ENCODE results near the gene EXOSC10. TPM values are rescaled to one million over a fixed set of nuclear protein-coding genes. Genes with fewer than 3 reads are reported as not detected.

Gene EXOSC10
- total and polyA plus RNA-seq, 2 of the 4 experiments (the other 2 are of a cell fraction): 64.5 to 66.0 TPM

GRCh38 chr1:11052839-11053757 is 46.6 kb downstream of the EXOSC10 start:
- peaks cover 13% of the 10 kb centered on the region for H3K36me3 ChIP-seq (ENCODE audit: control insufficient read depth, insufficient read depth, low read length)
- H4K20me1 ChIP-seq (ENCODE audit: insufficient read depth, low read length): peaks cover 24% of the 10 kb centered on the region
- no peak overlapping the region for H2BK5ac ChIP-seq (ENCODE audit: low read depth, low read length, poor library complexity, severe bottlenecking)
- WGBS, 2 experiments (ENCODE audit: extremely low coverage in 2 of 2, insufficient read length in 1 of 2): 50% methylated on average over 5 of the region's 29 CpGs; no CpG with 5 or more reads in 1 of the 2 experiments
- H4K91ac ChIP-seq (ENCODE audit: insufficient read depth, low read depth, low read length): no peak overlapping the region
- H3K9ac ChIP-seq (ENCODE audit: low read depth, low read length): no peak overlapping the region
- ATAC-seq (ENCODE audit: low read depth): peak; percentile 56
- H3K27ac ChIP-seq (ENCODE audit: insufficient read depth, low read length): no peak overlapping the region
- H3K18ac ChIP-seq (ENCODE audit: low read depth, low read length): no peak overlapping the region
- H2BK15ac ChIP-seq (ENCODE audit: low read depth, low read length): no peak overlapping the region
- H3K79me1 ChIP-seq (ENCODE audit: low read depth in 1 of 2, low read length in 2 of 2): peaks cover 0 to 16% of the 10 kb centered on the region in 2 experiments; a peak in 3 of 4 replicates
- no peak overlapping the region for H3K14ac ChIP-seq (replicated peaks; ENCODE audit: low read depth, low read length)
- H3K4me2 ChIP-seq (ENCODE audit: low read depth, low read length): no peak overlapping the region
- ChIA-PET CTCF (interaction anchor here (1.0 kb wide), 1 partner anchor 15 kb away, joined by 4 read pairs; no protein-coding TSS in a partner anchor), POLR2A (ENCODE audit: unreplicated experiment) (no interaction called here)
- H3K4me3 ChIP-seq (ENCODE audit: insufficient read depth, low read depth, low read length): no peak overlapping the region
- no peaks in the 10 kb centered on the region for H3K9me3 ChIP-seq (ENCODE audit: control insufficient read depth, insufficient read depth, low read length)
- no peak overlapping the region for H2AK9ac ChIP-seq (replicated peaks; ENCODE audit: low read depth, low read length, poor library complexity)
- no peak overlapping the region for H2BK120ac ChIP-seq (ENCODE audit: low read depth, low read length)
- H3K27me3 ChIP-seq (ENCODE audit: control insufficient read depth, insufficient read depth, low read length): no peaks in the 10 kb centered on the region
- dilution Hi-C loops (cut with HindIII; ENCODE audit: low sequenced_read_pairs, unreplicated experiment): no loop called here
- peak overlapping the region; percentile 39 for H2AFZ ChIP-seq (replicated peaks; ENCODE audit: low read length, poor library complexity)
- no peak overlapping the region for H3K56ac ChIP-seq (ENCODE audit: extremely low read depth, insufficient read depth, low read length)
- no TSS peak for BruUV-seq (replicated peaks)
- in situ Hi-C loops (cut with MboI; ENCODE audit: low sequenced_read_pairs): no loop called here
- no peak overlapping the region for H2BK20ac ChIP-seq (ENCODE audit: low read depth, low read length)
- H4K8ac ChIP-seq (ENCODE audit: low read depth in 2 of 2, low read length in 2 of 2): no peak overlapping the region
- H2AK5ac ChIP-seq (ENCODE audit: low read depth, low read length): no peak overlapping the region
- intact Hi-C loops (cut with micrococcal nuclease): no loop called here
- TF ChIP-seq CHD1 (IDR thresholded peaks at IDR 0.05; ENCODE audit: low read depth, low read length) (no peak), ELK1 (IDR thresholded peaks at IDR 0.05; ENCODE audit: borderline replicate concordance, low read depth, low read length) (no peak), CEBPB (IDR thresholded peaks at IDR 0.05; ENCODE audit: low read depth, low read length) (no peak), MAZ (IDR thresholded peaks at IDR 0.05; ENCODE audit: borderline replicate concordance, low read depth, low read length) (no peak), RCOR1 (IDR thresholded peaks at IDR 0.05; ENCODE audit: insufficient replicate concordance, low read length) (no peak)
- H3K4ac ChIP-seq (ENCODE audit: low read depth, low read length): no peak overlapping the region
- no peak overlapping the region for H4K5ac ChIP-seq (ENCODE audit: low read depth, low read length)
- H3K9me1 ChIP-seq (ENCODE audit: insufficient read depth, low read length): 0 out of 2 replicates have a peak, but pooled peaks cover 3% of the 10 kb centered on the region
- no peak overlapping the region for H3K23ac ChIP-seq (ENCODE audit: low read depth, low read length)
- DNase-seq: no peak
- H3K4me1 ChIP-seq (ENCODE audit: control insufficient read depth, insufficient read depth, low read length): no peaks in the 10 kb centered on the region

Data from IMR-90 (cell line).